Activated CD4-positive, alpha-beta T cell treated with anti-CD3 and anti-CD28 coated beads, Interleukin-2, amount 50 U/mL, for 16 hours (primary cell): ENCODE data around the gene DNAJB1.

ENCODE experiments used
- DNase-seq: peaks from one replicate; pipeline ENCODE4 v3.0.0-alpha.2; 2020

The DNAJB1 gene

DNA sequence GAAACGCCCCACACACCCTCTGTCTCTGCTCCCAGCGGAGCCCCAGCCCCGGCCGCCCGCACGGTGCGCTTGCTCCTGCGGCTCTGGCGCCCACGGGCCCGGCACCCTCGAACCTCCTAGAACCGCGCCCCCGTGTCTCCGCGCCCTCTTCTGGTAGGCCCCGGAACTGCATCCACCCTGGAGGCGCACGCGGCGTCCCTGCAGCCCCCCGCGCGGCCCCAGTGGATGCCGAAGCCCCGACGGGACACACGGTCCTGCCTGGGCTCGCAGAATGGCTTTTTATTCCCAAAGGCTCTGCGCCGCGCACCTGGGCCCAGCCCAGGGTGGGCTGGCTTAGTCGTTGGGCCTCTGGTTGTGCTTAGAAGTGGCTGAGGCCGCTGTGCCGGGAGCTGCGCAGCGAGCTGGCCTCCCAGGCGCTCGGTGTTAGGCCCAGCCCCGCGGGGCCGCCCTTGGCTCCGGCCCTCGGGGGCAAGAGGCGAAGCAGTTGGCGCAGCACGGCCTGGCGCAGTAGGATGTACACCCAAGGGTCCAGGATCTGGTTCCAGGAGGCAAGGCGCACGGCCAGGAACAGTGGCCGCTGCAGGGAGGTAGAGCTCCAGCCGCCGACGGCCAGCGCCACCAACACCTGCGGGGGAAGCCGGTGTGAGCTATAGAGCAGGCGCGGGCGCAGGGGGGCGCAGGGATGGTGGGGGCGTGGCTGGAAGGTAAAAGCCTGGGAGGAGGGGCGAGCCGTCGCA lies 45.8 kb downstream of the DNAJB1 start:
- peak; percentile 82 for DNase-seq

DNA sequence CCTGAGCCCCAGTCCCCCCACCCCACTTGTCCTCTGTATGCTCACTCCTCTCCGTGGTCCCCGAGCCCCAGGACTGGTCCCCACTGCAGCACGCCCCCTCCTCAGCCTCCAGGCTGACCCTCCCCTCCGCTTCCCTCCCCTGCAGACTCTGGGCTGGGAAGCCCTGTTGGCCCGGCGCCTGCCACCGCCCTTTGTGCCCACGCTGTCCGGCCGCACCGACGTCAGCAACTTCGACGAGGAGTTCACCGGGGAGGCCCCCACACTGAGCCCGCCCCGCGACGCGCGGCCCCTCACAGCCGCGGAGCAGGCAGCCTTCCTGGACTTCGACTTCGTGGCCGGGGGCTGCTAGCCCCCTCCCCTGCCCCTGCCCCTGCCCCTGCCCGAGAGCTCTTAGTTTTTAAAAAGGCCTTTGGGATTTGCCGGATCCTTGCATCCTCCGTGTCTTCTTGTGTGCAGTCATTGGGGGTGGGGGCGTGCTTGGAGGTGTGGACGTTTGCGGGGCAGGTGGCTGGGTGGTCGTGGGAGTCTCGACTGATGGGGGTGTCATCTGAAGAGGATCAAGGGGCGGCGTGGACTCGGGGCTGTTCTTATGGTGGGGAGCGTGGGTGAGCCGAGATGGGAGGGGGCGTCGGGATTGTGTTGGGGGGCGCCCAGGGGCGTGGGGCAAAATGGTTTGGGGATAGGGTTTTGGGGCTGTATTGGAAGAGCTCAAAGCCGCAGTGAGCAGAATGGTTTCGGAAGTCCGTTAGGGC lies 46.6 kb downstream of the DNAJB1 start:
- DNase-seq, result no peak

DNA sequence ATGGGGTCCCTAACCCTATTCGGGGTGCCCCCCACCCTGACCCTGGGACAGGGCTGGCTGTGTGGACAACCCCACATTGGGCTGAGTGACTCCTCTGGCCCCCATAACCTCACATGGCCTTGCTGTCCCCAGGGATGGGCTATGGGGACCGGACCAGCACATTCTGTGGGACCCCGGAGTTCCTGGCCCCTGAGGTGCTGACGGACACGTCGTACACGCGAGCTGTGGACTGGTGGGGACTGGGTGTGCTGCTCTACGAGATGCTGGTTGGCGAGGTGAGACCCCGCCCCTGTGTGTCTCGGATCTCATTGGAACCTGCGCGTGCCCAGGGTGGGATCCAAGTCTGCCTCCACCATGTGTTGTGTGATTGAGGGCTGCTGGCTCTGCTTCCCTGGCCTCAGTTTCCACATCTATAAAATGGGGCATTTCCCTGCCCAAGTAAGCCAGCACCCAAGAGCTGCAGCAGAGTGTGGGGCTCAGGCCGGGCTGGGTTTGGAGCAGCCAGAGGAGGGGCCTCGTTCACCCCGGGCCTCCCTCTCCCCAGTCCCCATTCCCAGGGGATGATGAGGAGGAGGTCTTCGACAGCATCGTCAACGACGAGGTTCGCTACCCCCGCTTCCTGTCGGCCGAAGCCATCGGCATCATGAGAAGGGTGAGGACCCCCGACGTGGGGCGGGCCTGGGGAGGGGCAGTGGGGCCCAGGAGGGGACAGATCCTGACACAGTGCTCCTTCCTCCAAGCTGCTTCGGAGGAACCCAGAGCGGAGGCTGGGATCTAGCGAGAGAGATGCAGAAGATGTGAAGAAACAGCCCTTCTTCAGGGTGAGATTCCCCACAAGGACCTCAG lies 47.9 kb downstream of the DNAJB1 start:
- DNase-seq, result no peak

DNA sequence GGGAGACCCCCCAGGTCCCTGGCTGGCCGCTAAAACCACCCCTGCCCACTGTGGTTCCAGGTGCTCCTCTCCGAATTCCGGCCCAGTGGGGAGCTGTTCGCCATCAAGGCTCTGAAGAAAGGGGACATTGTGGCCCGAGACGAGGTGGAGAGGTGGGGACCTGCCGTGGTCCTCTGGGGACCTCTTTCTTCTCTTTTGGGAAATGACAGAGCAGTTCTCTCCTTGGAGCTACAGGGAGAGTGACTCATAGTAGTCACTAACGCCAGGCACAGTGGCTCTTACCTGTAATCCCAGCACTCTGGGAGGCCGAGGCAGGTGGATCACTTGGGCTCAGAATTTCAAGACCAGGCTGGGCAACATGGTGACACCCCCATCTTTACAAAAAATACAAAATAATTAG lies 50.4 kb downstream of the DNAJB1 start:
- DNase-seq, result no peak

DNA sequence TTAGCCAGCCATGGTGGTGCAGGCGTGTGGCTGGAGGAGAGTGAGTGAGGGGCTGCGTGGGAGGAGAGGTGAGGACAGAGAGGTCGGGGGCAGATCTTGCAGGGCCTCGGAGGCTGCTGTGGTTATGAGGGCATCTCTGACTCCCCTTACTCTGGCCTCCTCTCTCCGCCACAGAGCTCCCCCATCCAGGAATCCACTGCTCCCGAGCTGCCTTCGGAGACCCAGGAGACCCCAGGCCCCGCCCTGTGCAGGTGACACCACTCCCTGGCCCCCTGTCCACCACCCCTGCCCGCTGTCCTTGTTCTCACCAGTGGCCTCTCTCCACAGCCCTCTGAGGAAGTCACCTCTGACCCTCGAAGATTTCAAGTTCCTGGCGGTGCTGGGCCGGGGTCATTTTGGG lies 50.8 kb downstream of the DNAJB1 start:
- DNase-seq, result no peak
